ENCODE results near the gene ASPG.

ASPG gene

GRCh38 chr14:104085032-104085888 lies at the start of gene ASPG:
TSS of gene ASPG (plus strand) at chr14:104085700. CDS start at chr14:104085771, 71 bp downstream.
- DNase-seq: no peak

DNA sequence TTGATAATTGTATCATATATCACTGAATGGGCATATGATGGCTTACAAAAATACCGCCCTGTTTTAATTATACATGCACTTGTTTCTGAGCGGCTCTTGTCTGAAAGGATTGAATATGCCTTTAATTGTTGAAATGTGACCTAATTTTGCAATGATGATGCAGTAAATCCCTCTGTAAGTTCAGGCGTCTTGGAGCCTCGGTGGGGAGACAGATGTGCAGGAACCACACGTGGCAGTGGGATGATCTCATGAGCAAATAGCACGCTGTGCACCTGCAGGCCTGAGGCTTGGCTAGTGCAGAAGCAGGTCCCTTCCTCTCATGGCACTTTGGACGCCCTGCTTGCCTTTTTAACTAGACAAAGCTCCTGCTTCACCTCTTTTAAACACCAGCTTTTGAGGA lies 49.3 kb upstream of the ASPG start:
- DNase-seq: peak; percentile 28

- no peak for DNase-seq
Measured at GRCh38 chr14:104037074-104037473, 48.4 kb upstream of the ASPG start.

DNA sequence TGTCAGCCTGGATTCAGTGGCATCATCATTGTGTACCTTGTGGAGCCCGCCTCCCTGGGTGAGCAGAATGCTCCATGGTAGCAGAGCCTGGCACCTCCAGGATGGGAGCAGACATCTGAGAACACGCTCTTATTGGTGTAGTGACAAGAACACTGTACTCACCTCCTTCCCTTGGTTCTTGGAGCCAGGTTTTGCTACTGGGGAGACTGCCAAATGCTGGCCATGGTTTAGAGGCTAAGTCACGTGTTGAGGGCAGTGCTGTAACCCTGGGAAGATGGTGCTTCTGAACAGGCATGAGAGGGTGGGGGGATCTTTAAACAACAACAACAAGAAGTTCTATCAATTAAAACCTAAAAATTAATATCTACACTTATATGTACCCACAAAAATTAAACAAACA lies 47.6 kb upstream of the ASPG start:
- DNase-seq: no peak

GRCh38 chr14:104039214-104039613 lies 46.3 kb upstream of the ASPG start:
- no peak for DNase-seq

GRCh38 chr14:104040539-104040938 lies 45.0 kb upstream of the ASPG start:
- DNase-seq: no peak

DNA sequence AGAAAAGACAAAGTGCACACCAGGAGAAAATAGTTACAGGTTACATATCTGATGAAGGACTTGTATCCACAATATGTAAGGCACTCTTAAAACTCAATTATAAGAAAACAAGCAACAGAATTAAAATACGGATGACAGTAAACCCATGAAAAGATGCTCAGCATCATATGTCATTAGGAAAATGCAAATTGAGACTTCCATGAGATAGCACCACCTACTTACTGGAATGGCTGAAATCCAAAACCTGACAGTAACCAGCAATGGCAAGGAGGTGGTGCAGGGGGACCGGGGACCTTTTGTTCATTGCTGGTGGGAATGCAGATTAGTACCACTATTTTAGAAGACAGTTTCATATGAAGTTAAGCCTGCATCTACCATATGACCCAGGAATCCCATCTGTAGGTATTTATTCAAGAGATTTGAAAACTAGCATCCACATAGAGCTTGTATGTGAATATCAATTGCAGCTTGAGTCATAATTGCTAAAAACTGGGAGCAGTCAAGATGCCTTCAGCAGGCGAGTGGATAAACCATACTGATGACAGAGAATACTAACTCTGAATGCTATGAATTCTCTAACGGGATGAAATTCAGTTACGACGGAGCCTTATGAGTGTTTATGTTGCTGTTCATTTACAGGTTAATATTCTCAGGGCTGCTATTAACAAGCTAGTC lies 43.9 kb upstream of the ASPG start:
- DNase-seq: no peak

- no peak for DNase-seq
Measured at GRCh38 chr14:104044016-104044415, 41.5 kb upstream of the ASPG start.

- DNase-seq: no peak
Measured at GRCh38 chr14:104047761-104048160, 37.7 kb upstream of the ASPG start.

- DNase-seq: peak; percentile 72
Measured at GRCh38 chr14:104048758-104049507, 36.6 kb upstream of the ASPG start.

DNA sequence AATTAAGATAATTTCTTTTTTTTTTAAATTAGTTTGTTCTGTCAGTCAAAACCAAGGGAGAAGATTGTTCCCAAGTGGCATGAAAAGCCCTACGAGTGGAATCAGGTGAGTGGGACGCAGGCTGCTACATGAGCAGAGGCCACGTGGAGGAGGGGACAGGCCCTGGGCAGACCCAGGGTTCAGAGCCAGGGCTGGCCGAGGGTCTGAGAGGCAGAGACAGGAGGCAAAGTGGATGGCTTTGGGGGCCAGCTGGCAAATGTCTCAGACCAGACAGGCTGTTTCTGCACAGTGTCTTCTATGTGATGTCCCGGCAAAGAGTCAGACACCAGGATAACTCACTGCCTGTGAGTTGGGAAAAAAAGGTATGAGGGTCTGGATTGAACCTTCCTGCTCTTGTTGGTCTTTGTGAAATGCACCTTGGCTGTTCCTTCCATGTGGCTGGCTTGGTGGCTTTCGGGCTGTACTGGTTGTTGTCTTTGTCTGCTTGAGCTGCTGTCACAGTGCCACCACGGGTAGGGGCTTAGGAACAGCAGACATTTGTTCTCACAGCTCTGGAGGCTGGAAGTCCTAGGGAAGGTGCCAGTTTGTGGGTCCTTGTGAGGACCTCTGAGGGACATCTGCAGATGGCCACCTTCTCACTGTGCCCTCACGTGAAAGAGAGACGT lies 35.8 kb upstream of the ASPG start:
- peak; percentile 71 for DNase-seq

GRCh38 chr14:104051092-104051813 lies 34.2 kb upstream of the ASPG start:
- DNase-seq: no peak

- no peak for DNase-seq
Measured at GRCh38 chr14:104054222-104054905, 31.1 kb upstream of the ASPG start.

GRCh38 chr14:104062281-104062680 lies 23.2 kb upstream of the ASPG start:
- no peak for DNase-seq

GRCh38 chr14:104064003-104064402 lies 21.5 kb upstream of the ASPG start:
- no peak for DNase-seq

GRCh38 chr14:104066279-104066678 lies 19.2 kb upstream of the ASPG start:
- DNase-seq: no peak

GRCh38 chr14:104066719-104067295 lies 18.7 kb upstream of the ASPG start:
- DNase-seq: no peak

- no peak for DNase-seq
Measured at GRCh38 chr14:104069541-104069940, 16.0 kb upstream of the ASPG start.

DNA sequence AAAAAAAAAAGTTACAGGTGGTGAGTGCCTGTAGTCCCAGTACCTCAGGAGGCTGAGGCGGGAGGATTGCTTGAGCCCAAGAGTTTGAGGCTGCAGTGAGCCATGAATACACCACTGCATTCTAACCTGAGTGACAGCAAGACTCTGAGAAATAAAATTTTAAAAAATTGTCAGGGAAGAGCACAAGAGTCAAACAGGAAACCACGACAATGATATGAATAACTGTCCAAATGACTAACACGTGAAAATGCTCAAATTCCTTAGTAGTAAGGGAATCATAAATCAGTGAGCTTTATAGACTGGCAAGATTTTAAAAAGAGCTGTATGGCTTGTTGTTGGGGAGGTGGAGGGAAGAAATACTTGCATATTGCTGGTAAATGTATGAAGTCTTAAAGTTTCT lies 12.9 kb upstream of the ASPG start:
- no peak for DNase-seq

DNA sequence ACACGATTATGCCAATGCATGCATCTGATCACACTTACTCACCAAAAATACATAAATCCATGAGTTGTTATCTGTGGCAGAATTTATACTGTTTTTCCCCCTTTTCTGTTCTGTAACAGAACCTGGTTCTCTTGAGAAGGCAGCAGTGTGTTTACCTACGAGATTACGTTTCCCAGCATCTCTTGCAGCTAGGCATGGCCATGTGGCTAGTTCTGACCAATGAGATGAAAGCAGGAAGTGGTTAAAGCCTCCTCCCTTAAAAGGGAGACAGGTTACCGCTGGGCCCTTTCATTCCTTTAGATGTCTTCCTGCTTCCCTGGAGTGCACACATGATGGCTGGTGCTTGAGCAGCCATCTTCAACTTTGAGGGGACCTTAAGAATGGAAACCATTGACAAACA lies 11.7 kb upstream of the ASPG start:
- no peak for DNase-seq

DNA sequence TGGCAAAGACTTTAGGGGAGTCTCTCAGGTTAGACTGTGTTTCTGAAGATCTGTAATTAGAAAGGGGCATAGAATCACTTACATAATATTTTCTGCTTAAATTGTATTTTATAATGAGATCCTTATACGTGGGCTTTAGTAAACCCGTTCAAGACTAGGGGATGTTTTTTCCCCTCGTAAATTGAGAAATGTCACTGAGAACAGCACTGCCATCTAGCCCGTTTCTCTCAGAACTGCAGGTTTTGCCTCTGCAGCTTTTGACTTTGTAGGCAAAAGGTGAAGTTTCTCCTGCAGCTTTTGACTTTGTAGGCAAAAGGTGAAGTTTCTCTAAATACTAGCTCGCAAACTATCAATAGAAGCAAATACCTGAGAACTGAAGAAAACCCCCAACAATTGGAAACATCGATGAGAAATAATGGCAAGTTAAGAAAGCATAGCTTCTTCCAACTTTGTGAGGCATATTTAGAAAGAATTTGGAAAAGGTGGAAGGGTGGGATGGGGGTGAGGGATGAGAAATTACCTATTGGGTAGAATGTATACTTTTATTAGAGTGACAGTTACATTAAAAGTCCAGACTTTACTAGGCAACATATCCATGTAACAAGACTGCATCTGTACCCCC lies 9.9 kb upstream of the ASPG start:
- peak; percentile 62 for DNase-seq

Measured in DMS79 treated with DMSO at 0.1 percent for 48 hours (cell line).